ENCODE data around the gene DNAJC15.

DNAJC15 gene

GRCh38 chr13:43119206-43119605 lies 95.8 kb downstream of the DNAJC15 start:
- no peak overlapping the region for H3K9ac ChIP-seq
- H3K4me1 ChIP-seq, result no peaks in the 10 kb centered on the region
- no peak overlapping the region for H3K27ac ChIP-seq
- H3K4me3 ChIP-seq, result no peak overlapping the region
- H3K36me3 ChIP-seq, result no peaks in the 10 kb centered on the region
- H3K9me3 ChIP-seq, result no peaks in the 10 kb centered on the region
- H4K20me1 ChIP-seq, result no peaks in the 10 kb centered on the region
- no peak for TF ChIP-seq Cebpa-rat (IDR thresholded peaks at IDR 0.05)
- no peaks in the 10 kb centered on the region; the same call in 1 of the 2 replicates for H3K27me3 ChIP-seq
- H3K4me2 ChIP-seq, result no peak overlapping the region

- Histone ChIP-seq H3K4me2 (no peak overlapping the region), H3K36me3 (no peaks in the 10 kb centered on the region), H3K27me3 (no peaks in the 10 kb centered on the region), H4K20me1 (no peaks in the 10 kb centered on the region), H3K4me3 (no peak overlapping the region), H3K9me3 (no peaks in the 10 kb centered on the region), H3K27ac (no peak overlapping the region), H3K9ac (no peak overlapping the region), H3K4me1 (peaks cover 21% of the 10 kb centered on the region)
- no peak for TF ChIP-seq Cebpa-rat (IDR thresholded peaks at IDR 0.05)
Observed at GRCh38 chr13:43122791-43123190, 99.4 kb downstream of the DNAJC15 start.

GRCh38 chr13:43123856-43124255 lies 100.5 kb downstream of the DNAJC15 start:
- Histone ChIP-seq H3K4me2 (no peak overlapping the region), H3K27me3 (no peaks in the 10 kb centered on the region), H3K9me3 (no peaks in the 10 kb centered on the region), H3K4me1 (peaks cover 31% of the 10 kb centered on the region), H3K36me3 (no peaks in the 10 kb centered on the region), H3K4me3 (no peak overlapping the region), H3K27ac (no peak overlapping the region), H4K20me1 (no peaks in the 10 kb centered on the region), H3K9ac (no peak overlapping the region)
- no peak for TF ChIP-seq Cebpa-rat (IDR thresholded peaks at IDR 0.05)

- peaks cover 38% of the 10 kb centered on the region for H3K4me1 ChIP-seq
- no peaks in the 10 kb centered on the region for H3K27me3 ChIP-seq
- TF ChIP-seq Cebpa-rat (IDR thresholded peaks at IDR 0.05), result no peak
- no peak overlapping the region for H3K9ac ChIP-seq
- no peaks in the 10 kb centered on the region for H3K36me3 ChIP-seq
- no peaks in the 10 kb centered on the region for H3K9me3 ChIP-seq
- no peak overlapping the region for H3K27ac ChIP-seq
- no peak overlapping the region for H3K4me3 ChIP-seq
- H3K4me2 ChIP-seq, result no peak overlapping the region
- H4K20me1 ChIP-seq, result no peaks in the 10 kb centered on the region
Observed at GRCh38 chr13:43124490-43124889, 101.1 kb downstream of the DNAJC15 start.

GRCh38 chr13:43126420-43126819 lies 103.0 kb downstream of the DNAJC15 start:
- peak overlapping the region; percentile 94 for H3K4me2 ChIP-seq
- H3K4me1 ChIP-seq, result peaks cover 38% of the 10 kb centered on the region
- no peak for TF ChIP-seq Cebpa-rat (IDR thresholded peaks at IDR 0.05)
- no peaks in the 10 kb centered on the region for H3K27me3 ChIP-seq
- H3K9me3 ChIP-seq, result no peaks in the 10 kb centered on the region
- no peaks in the 10 kb centered on the region for H4K20me1 ChIP-seq
- H3K4me3 ChIP-seq, result no peak overlapping the region; the same call in 1 of the 2 replicates
- H3K27ac ChIP-seq, result no peak overlapping the region
- no peak overlapping the region for H3K9ac ChIP-seq
- no peaks in the 10 kb centered on the region for H3K36me3 ChIP-seq

GRCh38 chr13:43127103-43127798 lies 103.9 kb downstream of the DNAJC15 start:
- peak overlapping the region; percentile 37; the same call in 1 of the 2 replicates for H3K27ac ChIP-seq
- H4K20me1 ChIP-seq, result no peaks in the 10 kb centered on the region
- peaks cover 44% of the 10 kb centered on the region for H3K4me1 ChIP-seq
- H3K4me3 ChIP-seq, result peak overlapping the region; percentile 55; the same call in 1 of the 2 replicates
- H3K4me2 ChIP-seq, result peak overlapping the region; percentile 94
- H3K9ac ChIP-seq, result peak overlapping the region; percentile 30; the same call in 1 of the 2 replicates
- H3K27me3 ChIP-seq, result no peaks in the 10 kb centered on the region
- no peaks in the 10 kb centered on the region for H3K9me3 ChIP-seq
- H3K36me3 ChIP-seq, result no peaks in the 10 kb centered on the region
- no peak for TF ChIP-seq Cebpa-rat (IDR thresholded peaks at IDR 0.05)

- H3K4me2 ChIP-seq, result peak overlapping the region; percentile 94
- no peaks in the 10 kb centered on the region for H4K20me1 ChIP-seq
- no peaks in the 10 kb centered on the region for H3K36me3 ChIP-seq
- TF ChIP-seq Cebpa-rat (IDR thresholded peaks at IDR 0.05), result no peak
- no peaks in the 10 kb centered on the region for H3K27me3 ChIP-seq
- peak overlapping the region; percentile 55 for H3K4me3 ChIP-seq
- peak overlapping the region; percentile 30; the same call in 1 of the 2 replicates for H3K9ac ChIP-seq
- no peak overlapping the region for H3K27ac ChIP-seq
- H3K4me1 ChIP-seq, result peaks cover 49% of the 10 kb centered on the region
- H3K9me3 ChIP-seq, result no peaks in the 10 kb centered on the region
Observed at GRCh38 chr13:43127827-43128226, 104.4 kb downstream of the DNAJC15 start.

GRCh38 chr13:43128504-43128961 lies 105.1 kb downstream of the DNAJC15 start:
- Histone ChIP-seq H4K20me1 (no peaks in the 10 kb centered on the region), H3K4me2 (peak overlapping the region; percentile 94), H3K9me3 (no peaks in the 10 kb centered on the region), H3K36me3 (no peaks in the 10 kb centered on the region), H3K9ac (peak overlapping the region; percentile 5; the same call in 1 of the 2 replicates), H3K4me1 (peaks cover 57% of the 10 kb centered on the region), H3K4me3 (peak overlapping the region; percentile 55), H3K27me3 (no peaks in the 10 kb centered on the region), H3K27ac (no peak overlapping the region)
- TF ChIP-seq Cebpa-rat (IDR thresholded peaks at IDR 0.05), result no peak

- Histone ChIP-seq H3K36me3 (no peaks in the 10 kb centered on the region), H3K27ac (no peak overlapping the region), H3K27me3 (no peaks in the 10 kb centered on the region), H3K4me1 (peaks cover 59% of the 10 kb centered on the region), H4K20me1 (no peaks in the 10 kb centered on the region), H3K9ac (no peak overlapping the region), H3K4me3 (no peak overlapping the region), H3K4me2 (peak overlapping the region; percentile 94), H3K9me3 (no peaks in the 10 kb centered on the region)
- TF ChIP-seq Cebpa-rat (IDR thresholded peaks at IDR 0.05), result no peak
Observed at GRCh38 chr13:43129066-43129465, 105.7 kb downstream of the DNAJC15 start.

GRCh38 chr13:43129511-43130110 lies 106.2 kb downstream of the DNAJC15 start:
- no peak overlapping the region for H3K9ac ChIP-seq
- H3K4me1 ChIP-seq, result peaks cover 59% of the 10 kb centered on the region
- H3K27me3 ChIP-seq, result no peaks in the 10 kb centered on the region
- H3K4me3 ChIP-seq, result no peak overlapping the region
- H4K20me1 ChIP-seq, result no peaks in the 10 kb centered on the region
- H3K27ac ChIP-seq, result no peak overlapping the region
- no peaks in the 10 kb centered on the region for H3K9me3 ChIP-seq
- peak overlapping the region; percentile 94; the same call in 1 of the 2 replicates for H3K4me2 ChIP-seq
- TF ChIP-seq Cebpa-rat (IDR thresholded peaks at IDR 0.05), result no peak
- H3K36me3 ChIP-seq, result no peaks in the 10 kb centered on the region
